GM12878 (cell line): Measurements from ENCODE around the gene CCNI. TPM values are rescaled to one million over a fixed set of nuclear protein-coding genes. Genes with fewer than 3 reads are reported as not detected.

Experiments used
- ATAC-seq: fragments of 200-7000 bp; cut with Tn5 transposase; 3 replicates; pipeline ENCODE4 v1.9.1; 2020; ENCODE audit warnings: mild to moderate bottlenecking, moderate library complexity
- BruUV-seq: library from RNA; stranded (reverse); fragments of 400-500 nt; replicated peaks from 2 replicates; lab custom pipeline; 2021; lab: Mats Ljungman, UMichigan
- CTCF ChIA-PET: fragments of 300-600 bp; sonication (Branson Sonifier 250); formaldehyde crosslinking; extraction: SDS; loops from one replicate; lab custom pipeline; 2021; ENCODE audit warnings: inconsistent platforms; lab: Yijun Ruan, JAX
- POLR2A ChIA-PET: fragments of 350-600 bp; formaldehyde crosslinking; extraction: SDS; loops from one replicate; lab custom pipeline; 2021; ENCODE audit warnings: inconsistent platforms; lab: Charles Lee
- RAD21 ChIA-PET: fragments of 300-600 bp; sonication (Branson Sonifier 250); formaldehyde crosslinking; loops from one replicate; lab custom pipeline; 2023; ENCODE audit warnings: antibody characterized with exemption; ENCODE audit not compliant: unreplicated experiment; lab: Charles Lee
- SMC1A ChIA-PET: fragments of 300-600 bp; sonication (Branson Sonifier 250); formaldehyde crosslinking; loops from one replicate; lab custom pipeline; 2023; ENCODE audit not compliant: unreplicated experiment, uncharacterized antibody; lab: Charles Lee
- DNase-seq: peaks from one replicate; pipeline ENCODE4 v3.0.0-alpha.2; 2011; ENCODE audit warnings: low read depth, low spot score
- FAIRE-seq: peaks from 3 replicates; lab custom pipeline; 2011; peaks lifted over from hg19 to GRCh38; lab: Jason Lieb, UNC
- H2AFZ ChIP-seq: 2 replicates; pipeline ENCODE4 v1.6.0; 2011; ENCODE audit warnings: low read depth, low read length, control low read depth; ENCODE audit not compliant: control insufficient read depth
- H3K27ac ChIP-seq: 2 replicates; pipeline ENCODE4 v1.5.1; 2011; ENCODE audit warnings: control low read depth; ENCODE audit not compliant: control insufficient read depth, insufficient read depth
- H3K27me3 ChIP-seq, 2 experiments: replicated peaks in 1 of 2; 2 replicates each; pipeline versions ENCODE4 v1.6.0 to v1.6.1; 2011; ENCODE audit warnings: low read length in 1 of 2; ENCODE audit not compliant: control insufficient read depth in 2 of 2, insufficient read depth in 2 of 2
- H3K36me3 ChIP-seq, 2 experiments: 2 replicates each; pipeline ENCODE4 v1.5.1; 2011; ENCODE audit warnings: low read length in 1 of 2; ENCODE audit not compliant: control insufficient read depth in 2 of 2, insufficient read depth in 2 of 2
- H3K4me1 ChIP-seq: 2 replicates; pipeline ENCODE4 v1.6.1; 2011; ENCODE audit warnings: mild to moderate bottlenecking, low read length, moderate library complexity, mixed read lengths; ENCODE audit not compliant: control insufficient read depth, insufficient read depth
- H3K4me2 ChIP-seq: 2 replicates; pipeline ENCODE4 v1.6.0; 2011; ENCODE audit warnings: control low read depth; ENCODE audit not compliant: control insufficient read depth, insufficient read depth
- H3K4me3 ChIP-seq: fragments of 200-600 bp; sonication (generic); 2 replicates; pipeline ENCODE4 v1.5.1; 2016
- H3K79me2 ChIP-seq: 2 replicates; pipeline ENCODE4 v1.6.0; 2011; ENCODE audit warnings: low read length; ENCODE audit not compliant: control insufficient read depth, insufficient read depth
- H3K9ac ChIP-seq: 2 replicates; pipeline ENCODE4 v1.8.0; 2011; ENCODE audit warnings: low read length, control low read depth, mixed read lengths; ENCODE audit not compliant: control insufficient read depth, insufficient read depth
- H3K9me3 ChIP-seq: replicated peaks from 3 replicates; pipeline ENCODE4 v1.5.1; 2011; ENCODE audit warnings: mild to moderate bottlenecking, low read length; ENCODE audit not compliant: control insufficient read depth, insufficient read depth
- H4K20me1 ChIP-seq: 2 replicates; pipeline ENCODE4 v1.6.0; 2011; ENCODE audit not compliant: control insufficient read depth, insufficient read depth
- BCL11A ChIP-seq: IDR thresholded peaks from 2 replicates; pipeline ENCODE4 v1.6.1; 2011; ENCODE audit warnings: low read depth, low read length
- CHD1 ChIP-seq: IDR thresholded peaks from 2 replicates; pipeline ENCODE4 v1.6.1; 2012; ENCODE audit warnings: low read depth, low read length, improper control_type of control experiment
- FOS ChIP-seq: IDR thresholded peaks from 3 replicates; pipeline ENCODE4 v1.6.1; 2011; ENCODE audit warnings: borderline replicate concordance; ENCODE audit not compliant: insufficient read length; ENCODE audit errors: extremely low read depth
- NFIC ChIP-seq: IDR thresholded peaks from 2 replicates; pipeline ENCODE4 v1.6.1; 2012; ENCODE audit warnings: low read depth, mild to moderate bottlenecking, inconsistent platforms, low read length, moderate library complexity
- POU2F2 ChIP-seq: IDR thresholded peaks from 3 replicates; pipeline ENCODE4 v1.6.1; 2011; ENCODE audit warnings: low read depth, mild to moderate bottlenecking, low read length, borderline replicate concordance
- SP1 ChIP-seq: IDR thresholded peaks from one replicate; pipeline ENCODE4 v1.6.1; 2011; ENCODE audit warnings: low read depth, low read length
- STAT3 ChIP-seq: IDR thresholded peaks from 2 replicates; pipeline ENCODE4 v1.6.1; 2011; ENCODE audit warnings: low read depth, low read length, improper control_type of control experiment
- YY1 ChIP-seq: IDR thresholded peaks from 2 replicates; pipeline ENCODE4 v1.6.1; 2011; ENCODE audit warnings: low read depth, mild to moderate bottlenecking, low read length
- WGBS: methylation state at CpG from one replicate; pipeline ENCODE4 v1.1.6; 2016; ENCODE audit warnings: low lambda C conversion rate; ENCODE audit not compliant: insufficient replicate concordance, insufficient coverage; ENCODE audit errors: missing lambda C conversion rate; 5-methylcytosine and 5-hydroxymethylcytosine counted together
- in situ Hi-C: fragments of 300-500 bp; cut with MboI; formaldehyde crosslinking; loops from 9 replicates; pipeline ENCODE4 v1.14.3; 2018; ENCODE audit warnings: mixed read lengths
- intact Hi-C: fragments of 100-400 bp; cut with micrococcal nuclease; formaldehyde crosslinking; loops from one replicate; pipeline ENCODE4 v1.14.2; 2022; ENCODE audit not compliant: unreplicated experiment
- polyA plus RNA-seq, 11 experiments: library from polyadenylated mRNA; depleted of rRNA in 4 of 11; unstranded in 6 of 11; stranded (reverse) in 5 of 11; fragments of >200 nt; fragmentation: Nextera tagmentation in 4 of 11; fragmentation: Illumina TruSeq in 1 of 11; extraction: Ambion mirVana in 4 of 11; extraction: Trizol in 1 of 11; gene quantifications; 1 replicate in 1 of 11; 2 replicates in 10 of 11; pipeline versions ENCODE4 v1.2.1 to v1.2.3, GENCODE V29; 2011 to 2016; ENCODE audit warnings: inconsistent platforms in 2 of 11, missing spikeins in 2 of 11, low read depth in 1 of 11
- total RNA-seq, 4 experiments: library from RNA; depleted of rRNA in 3 of 4; stranded (reverse); fragments of >200 nt in 3 of 4; fragmentation: Illumina TruSeq in 1 of 4; extraction: Trizol in 1 of 4; gene quantifications; 2 replicates each; pipeline versions ENCODE4 v1.2.1 to v1.2.3, GENCODE V29; 2013 to 2021
- TF ChIP-seq, protein P1 (sequence below): fragments of 450-650 bp; IDR thresholded peaks from 2 replicates; pipeline ENCODE4 v1.6.1; 2018; ENCODE audit warnings: mild to moderate bottlenecking, low read depth, moderate library complexity; ENCODE audit not compliant: partially characterized antibody
- TF ChIP-seq, protein P2 (sequence below): IDR thresholded peaks from 2 replicates; pipeline ENCODE4 v1.6.1; 2011; ENCODE audit warnings: low read depth, low read length, improper control_type of control experiment, borderline replicate concordance
- TF ChIP-seq, protein P3 (sequence below): IDR thresholded peaks from 2 replicates; pipeline ENCODE4 v1.6.1; 2012; ENCODE audit warnings: improper control_type of control experiment, low read depth, low read length; ENCODE audit not compliant: insufficient replicate concordance

The CCNI gene
- total and polyA plus RNA-seq, 10 of the 15 experiments (the other 5 are each of a cell fraction or from before 2014, with no cell fraction given): 70.6 to 178 (median 105) TPM

DNA sequence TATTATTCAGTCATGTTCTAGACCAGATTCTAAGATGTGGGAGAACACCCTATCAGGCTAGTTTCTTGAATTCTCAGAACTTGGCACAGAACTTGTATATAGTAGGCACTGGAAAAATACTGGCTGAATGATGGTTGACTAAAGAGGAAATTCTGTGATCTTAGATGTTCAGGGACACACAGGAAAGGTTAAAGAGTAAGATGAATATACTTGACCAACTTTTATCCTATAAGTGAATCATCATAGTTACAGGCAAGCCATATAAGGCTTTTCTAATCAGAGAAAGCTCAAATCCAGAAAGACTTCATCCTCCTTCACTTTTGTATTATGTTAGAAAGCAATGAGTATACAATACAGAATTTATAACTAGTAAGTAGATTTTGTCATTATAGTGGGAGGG lies 72.4 kb downstream of the CCNI start (continued):
- no peak for TF ChIP-seq SP1
- TF ChIP-seq STAT3: no peak
- TF ChIP-seq, protein P1, sequence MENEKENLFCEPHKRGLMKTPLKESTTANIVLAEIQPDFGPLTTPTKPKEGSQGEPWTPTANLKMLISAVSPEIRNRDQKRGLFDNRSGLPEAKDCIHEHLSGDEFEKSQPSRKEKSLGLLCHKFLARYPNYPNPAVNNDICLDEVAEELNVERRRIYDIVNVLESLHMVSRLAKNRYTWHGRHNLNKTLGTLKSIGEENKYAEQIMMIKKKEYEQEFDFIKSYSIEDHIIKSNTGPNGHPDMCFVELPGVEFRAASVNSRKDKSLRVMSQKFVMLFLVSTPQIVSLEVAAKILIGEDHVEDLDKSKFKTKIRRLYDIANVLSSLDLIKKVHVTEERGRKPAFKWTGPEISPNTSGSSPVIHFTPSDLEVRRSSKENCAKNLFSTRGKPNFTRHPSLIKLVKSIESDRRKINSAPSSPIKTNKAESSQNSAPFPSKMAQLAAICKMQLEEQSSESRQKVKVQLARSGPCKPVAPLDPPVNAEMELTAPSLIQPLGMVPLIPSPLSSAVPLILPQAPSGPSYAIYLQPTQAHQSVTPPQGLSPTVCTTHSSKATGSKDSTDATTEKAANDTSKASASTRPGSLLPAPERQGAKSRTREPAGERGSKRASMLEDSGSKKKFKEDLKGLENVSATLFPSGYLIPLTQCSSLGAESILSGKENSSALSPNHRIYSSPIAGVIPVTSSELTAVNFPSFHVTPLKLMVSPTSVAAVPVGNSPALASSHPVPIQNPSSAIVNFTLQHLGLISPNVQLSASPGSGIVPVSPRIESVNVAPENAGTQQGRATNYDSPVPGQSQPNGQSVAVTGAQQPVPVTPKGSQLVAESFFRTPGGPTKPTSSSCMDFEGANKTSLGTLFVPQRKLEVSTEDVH: no peak

DNA sequence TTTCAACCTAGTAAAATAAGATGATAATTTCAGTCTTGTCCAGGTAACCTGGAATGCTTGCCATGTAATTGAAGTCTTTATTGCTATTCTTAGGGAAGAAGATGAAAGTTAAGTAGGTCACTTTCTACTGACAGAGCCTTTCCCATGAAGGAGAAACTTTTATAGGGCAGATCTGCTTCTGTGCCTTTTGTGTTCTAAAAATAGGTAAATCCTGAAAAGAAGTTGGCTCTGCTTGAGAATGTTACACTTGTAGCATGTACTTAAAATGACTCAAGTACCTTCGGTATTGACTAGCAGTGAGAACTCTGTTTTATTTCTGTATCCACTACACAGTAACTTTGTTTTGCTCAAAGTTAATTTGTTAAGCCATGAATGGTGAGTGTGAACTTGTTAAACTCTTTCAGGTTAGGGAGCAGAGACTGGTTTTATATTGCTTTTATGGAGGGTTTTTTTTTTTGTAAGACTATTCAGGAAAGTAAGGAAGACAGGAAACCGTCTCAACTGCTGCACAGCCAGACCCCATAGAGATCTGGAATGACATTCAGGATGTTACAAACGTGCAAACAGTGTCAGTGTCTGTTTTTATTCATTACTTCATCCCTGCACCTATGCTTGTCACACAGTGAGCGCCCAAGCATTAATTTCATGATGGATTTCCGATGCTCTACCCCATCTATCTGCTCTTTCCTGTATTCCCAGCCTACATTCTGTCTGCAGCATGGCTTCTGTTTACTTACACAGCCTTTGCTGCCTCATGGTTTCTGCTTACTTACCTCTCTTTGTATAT lies 73.3 kb downstream of the CCNI start:
- Histone ChIP-seq H3K9me3 (no peaks in the 10 kb centered on the region), H3K9ac (no peak overlapping the region), H3K4me2 (no peak overlapping the region), H4K20me1 (no peaks in the 10 kb centered on the region), H3K36me3 (peaks cover 8 to 30% of the 10 kb centered on the region in 2 experiments), H3K27ac (no peak overlapping the region), H3K4me1 (peaks cover 9% of the 10 kb centered on the region), H3K4me3 (no peak overlapping the region), H3K79me2 (no peaks in the 10 kb centered on the region; the same call in 1 of the 2 replicates), H3K27me3 (no peaks in the 10 kb centered on the region), H2AFZ (no peak overlapping the region)
- FAIRE-seq (no peak), DNase-seq (no peak), ATAC-seq (no peak)
- ChIA-PET POLR2A (no interaction called here), RAD21 (no interaction called here), SMC1A (no interaction called here), CTCF (no interaction called here)
- in situ Hi-C loops: no loop called here
- WGBS: 78% methylated on average over 5 of the region's 5 CpGs
- intact Hi-C loops: no loop called here
- BruUV-seq: no TSS peak
- TF ChIP-seq, protein P2, sequence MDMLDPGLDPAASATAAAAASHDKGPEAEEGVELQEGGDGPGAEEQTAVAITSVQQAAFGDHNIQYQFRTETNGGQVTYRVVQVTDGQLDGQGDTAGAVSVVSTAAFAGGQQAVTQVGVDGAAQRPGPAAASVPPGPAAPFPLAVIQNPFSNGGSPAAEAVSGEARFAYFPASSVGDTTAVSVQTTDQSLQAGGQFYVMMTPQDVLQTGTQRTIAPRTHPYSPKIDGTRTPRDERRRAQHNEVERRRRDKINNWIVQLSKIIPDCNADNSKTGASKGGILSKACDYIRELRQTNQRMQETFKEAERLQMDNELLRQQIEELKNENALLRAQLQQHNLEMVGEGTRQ: no peak
- TF ChIP-seq NFIC (no peak), YY1 (no peak), CHD1 (no peak), FOS (no peak), POU2F2 (no peak), BCL11A (no peak)
- TF ChIP-seq, protein P3, sequence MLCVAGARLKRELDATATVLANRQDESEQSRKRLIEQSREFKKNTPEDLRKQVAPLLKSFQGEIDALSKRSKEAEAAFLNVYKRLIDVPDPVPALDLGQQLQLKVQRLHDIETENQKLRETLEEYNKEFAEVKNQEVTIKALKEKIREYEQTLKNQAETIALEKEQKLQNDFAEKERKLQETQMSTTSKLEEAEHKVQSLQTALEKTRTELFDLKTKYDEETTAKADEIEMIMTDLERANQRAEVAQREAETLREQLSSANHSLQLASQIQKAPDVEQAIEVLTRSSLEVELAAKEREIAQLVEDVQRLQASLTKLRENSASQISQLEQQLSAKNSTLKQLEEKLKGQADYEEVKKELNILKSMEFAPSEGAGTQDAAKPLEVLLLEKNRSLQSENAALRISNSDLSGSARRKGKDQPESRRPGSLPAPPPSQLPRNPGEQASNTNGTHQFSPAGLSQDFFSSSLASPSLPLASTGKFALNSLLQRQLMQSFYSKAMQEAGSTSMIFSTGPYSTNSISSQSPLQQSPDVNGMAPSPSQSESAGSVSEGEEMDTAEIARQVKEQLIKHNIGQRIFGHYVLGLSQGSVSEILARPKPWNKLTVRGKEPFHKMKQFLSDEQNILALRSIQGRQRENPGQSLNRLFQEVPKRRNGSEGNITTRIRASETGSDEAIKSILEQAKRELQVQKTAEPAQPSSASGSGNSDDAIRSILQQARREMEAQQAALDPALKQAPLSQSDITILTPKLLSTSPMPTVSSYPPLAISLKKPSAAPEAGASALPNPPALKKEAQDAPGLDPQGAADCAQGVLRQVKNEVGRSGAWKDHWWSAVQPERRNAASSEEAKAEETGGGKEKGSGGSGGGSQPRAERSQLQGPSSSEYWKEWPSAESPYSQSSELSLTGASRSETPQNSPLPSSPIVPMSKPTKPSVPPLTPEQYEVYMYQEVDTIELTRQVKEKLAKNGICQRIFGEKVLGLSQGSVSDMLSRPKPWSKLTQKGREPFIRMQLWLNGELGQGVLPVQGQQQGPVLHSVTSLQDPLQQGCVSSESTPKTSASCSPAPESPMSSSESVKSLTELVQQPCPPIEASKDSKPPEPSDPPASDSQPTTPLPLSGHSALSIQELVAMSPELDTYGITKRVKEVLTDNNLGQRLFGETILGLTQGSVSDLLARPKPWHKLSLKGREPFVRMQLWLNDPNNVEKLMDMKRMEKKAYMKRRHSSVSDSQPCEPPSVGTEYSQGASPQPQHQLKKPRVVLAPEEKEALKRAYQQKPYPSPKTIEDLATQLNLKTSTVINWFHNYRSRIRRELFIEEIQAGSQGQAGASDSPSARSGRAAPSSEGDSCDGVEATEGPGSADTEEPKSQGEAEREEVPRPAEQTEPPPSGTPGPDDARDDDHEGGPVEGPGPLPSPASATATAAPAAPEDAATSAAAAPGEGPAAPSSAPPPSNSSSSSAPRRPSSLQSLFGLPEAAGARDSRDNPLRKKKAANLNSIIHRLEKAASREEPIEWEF: no peak
